Transverse colon (tissue), 3 donors: ENCODE measurements around the gene CLDN6.

Experiments
- CTCF ChIP-seq, 5 experiments: fragments of 200-600 bp in 3 of 5; fragments of 450-650 bp in 2 of 5; sonication (generic) in 3 of 5; IDR thresholded peaks; 1 replicate in 2 of 5; 2 replicates in 3 of 5; pipeline ENCODE4 v1.5.1; 2016 to 2017; ENCODE audit warnings: antibody characterized with exemption in 5 of 5, inconsistent platforms in 3 of 5, mild to moderate bottlenecking in 2 of 5, moderate library complexity in 1 of 5
- POLR2A ChIP-seq: fragments of 450-650 bp; IDR thresholded peaks from one replicate; pipeline ENCODE4 v1.6.1; 2016; ENCODE audit warnings: antibody characterized with exemption, mild to moderate bottlenecking, moderate library complexity

GRCh38 chr16:3019594-3020246 lies 1.7 kb upstream of the CLDN6 start:
- TF ChIP-seq POLR2A (no peak), CTCF (IDR thresholded peaks at IDR 0.05) (no peak)
